ENCODE results near the gene ZNF154. TPM values are rescaled to one million over a fixed set of nuclear protein-coding genes. Genes with fewer than 3 reads are reported as not detected.
A peak's percentile ranks its signal among the peaks of the same experiment; 100 is the strongest.

The ZNF154 gene
- total RNA-seq, 4 donors from 2014 or later: 0.15 to 2.5 (median 0.94) TPM

- TF ChIP-seq POLR2A (IDR thresholded peaks at IDR 0.05) (no peak), CTCF (IDR thresholded peaks at IDR 0.05) (no peak)
- Histone ChIP-seq H3K9me3 (no peaks in the 10 kb centered on the region), H3K4me1 (peaks cover 0 to 23% (median 8%) of the 10 kb centered on the region in 3 donors), H3K4me3 (no peak overlapping the region), H3K27me3 (peaks cover 0 to 29% (median 0%) of the 10 kb centered on the region in 4 donors), H3K36me3 (no peaks in the 10 kb centered on the region), H3K27ac (no peak overlapping the region)
- 67 to 92% methylated on average over 1 of the region's 1 CpG for WGBS, 2 donors
- DNase-seq: no peak
- intact Hi-C loops (cut with DNase I): no loop called here
Measured at GRCh38 chr19:57667228-57667627, 41.8 kb downstream of the ZNF154 start.

GRCh38 chr19:57665261-57665806 lies 43.7 kb downstream of the ZNF154 start:
- TF ChIP-seq CTCF (IDR thresholded peaks at IDR 0.05): no peak
- no peak for TF ChIP-seq POLR2A (IDR thresholded peaks at IDR 0.05)
- peak overlapping the region in 2 of 4 donors; percentile 42 to 59 for H3K4me3 ChIP-seq
- 57 to 59% methylated on average over 8 of the region's 9 CpGs for WGBS, 2 donors
- intact Hi-C loops (cut with DNase I): no loop called here
- peaks cover 0 to 23% (median 8%) of the 10 kb centered on the region in 3 donors for H3K4me1 ChIP-seq
- H3K36me3 ChIP-seq: no peaks in the 10 kb centered on the region
- H3K9me3 ChIP-seq: no peaks in the 10 kb centered on the region
- H3K27me3 ChIP-seq: peaks cover 0 to 33% (median 0%) of the 10 kb centered on the region in 4 donors
- no peak for DNase-seq
- H3K27ac ChIP-seq: no peak overlapping the region

GRCh38 chr19:57664269-57665127 lies 44.5 kb downstream of the ZNF154 start:
- Histone ChIP-seq H3K4me1 (peaks cover 0 to 23% (median 8%) of the 10 kb centered on the region in 3 donors), H3K4me3 (peak overlapping the region; percentile 40 to 77 (median 50)), H3K27ac (peak overlapping the region; percentile 28 to 80 (median 67)), H3K27me3 (peaks cover 0 to 40% (median 0%) of the 10 kb centered on the region in 4 donors), H3K9me3 (no peaks in the 10 kb centered on the region), H3K36me3 (no peaks in the 10 kb centered on the region)
- TF ChIP-seq CTCF (IDR thresholded peaks at IDR 0.05) (no peak), POLR2A (IDR thresholded peaks at IDR 0.05) (no peak)
- 3 to 4% methylated on average over 30 to 37 of the region's 64 CpGs for WGBS, 2 donors
- no peak for DNase-seq
- intact Hi-C loops (cut with DNase I): no loop called here

- TF ChIP-seq POLR2A (IDR thresholded peaks at IDR 0.05): no peak
- no peak for TF ChIP-seq CTCF (IDR thresholded peaks at IDR 0.05)
- intact Hi-C loops (cut with DNase I): no loop called here
- H3K9me3 ChIP-seq: peaks cover 0 to 22% (median 0%) of the 10 kb centered on the region in 3 donors
- DNase-seq: no peak
- no peaks in the 10 kb centered on the region for H3K36me3 ChIP-seq
- H3K4me3 ChIP-seq: no peak overlapping the region
- H3K4me1 ChIP-seq: peaks cover 0 to 6% (median 0%) of the 10 kb centered on the region in 3 donors
- 53 to 71% methylated on average over 1 of the region's 1 CpG for WGBS, 2 donors
- H3K27ac ChIP-seq: no peak overlapping the region
- peaks cover 0 to 34% (median 0%) of the 10 kb centered on the region in 4 donors for H3K27me3 ChIP-seq
Measured at GRCh38 chr19:57656346-57656745, 52.7 kb downstream of the ZNF154 start.

- Histone ChIP-seq H3K27me3 (peaks cover 0 to 31% (median 0%) of the 10 kb centered on the region in 4 donors), H3K4me1 (peaks cover 0 to 14% (median 0%) of the 10 kb centered on the region in 3 donors), H3K27ac (no peak overlapping the region), H3K9me3 (peaks cover 0 to 23% (median 0%) of the 10 kb centered on the region in 3 donors), H3K4me3 (no peak overlapping the region), H3K36me3 (no peaks in the 10 kb centered on the region)
- WGBS, 2 donors: 75 to 100% methylated on average over 1 of the region's 1 CpG
- intact Hi-C loops (cut with DNase I): no loop called here
- no peak for DNase-seq
- TF ChIP-seq POLR2A (IDR thresholded peaks at IDR 0.05) (no peak), CTCF (IDR thresholded peaks at IDR 0.05) (no peak)
Measured at GRCh38 chr19:57655443-57655842, 53.6 kb downstream of the ZNF154 start.

Data from esophagus squamous epithelium (tissue), 5 donors.